Measurements from ENCODE around the gene FLNB.
A peak's percentile ranks its signal among the peaks of the same experiment; 100 is the strongest.

Gene FLNB

DNA sequence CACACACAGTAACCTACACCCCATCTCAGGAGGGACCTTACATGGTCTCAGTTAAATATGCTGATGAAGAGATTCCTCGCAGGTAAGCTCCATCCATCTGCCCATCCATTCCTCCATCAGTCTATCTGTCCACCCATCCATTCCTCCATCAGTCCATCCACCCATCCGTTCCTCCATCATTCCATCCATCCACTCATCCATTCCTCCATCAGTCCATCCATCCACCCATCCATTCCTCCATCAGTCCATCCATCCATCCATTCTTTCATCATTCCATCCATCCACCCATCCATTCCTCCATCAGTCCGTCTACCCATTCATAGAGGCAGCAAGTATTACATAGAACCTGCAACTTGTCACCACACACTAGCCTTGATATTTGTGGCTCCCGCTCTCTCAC lies 124.6 kb downstream of the FLNB start:
- TF ChIP-seq, protein P1, sequence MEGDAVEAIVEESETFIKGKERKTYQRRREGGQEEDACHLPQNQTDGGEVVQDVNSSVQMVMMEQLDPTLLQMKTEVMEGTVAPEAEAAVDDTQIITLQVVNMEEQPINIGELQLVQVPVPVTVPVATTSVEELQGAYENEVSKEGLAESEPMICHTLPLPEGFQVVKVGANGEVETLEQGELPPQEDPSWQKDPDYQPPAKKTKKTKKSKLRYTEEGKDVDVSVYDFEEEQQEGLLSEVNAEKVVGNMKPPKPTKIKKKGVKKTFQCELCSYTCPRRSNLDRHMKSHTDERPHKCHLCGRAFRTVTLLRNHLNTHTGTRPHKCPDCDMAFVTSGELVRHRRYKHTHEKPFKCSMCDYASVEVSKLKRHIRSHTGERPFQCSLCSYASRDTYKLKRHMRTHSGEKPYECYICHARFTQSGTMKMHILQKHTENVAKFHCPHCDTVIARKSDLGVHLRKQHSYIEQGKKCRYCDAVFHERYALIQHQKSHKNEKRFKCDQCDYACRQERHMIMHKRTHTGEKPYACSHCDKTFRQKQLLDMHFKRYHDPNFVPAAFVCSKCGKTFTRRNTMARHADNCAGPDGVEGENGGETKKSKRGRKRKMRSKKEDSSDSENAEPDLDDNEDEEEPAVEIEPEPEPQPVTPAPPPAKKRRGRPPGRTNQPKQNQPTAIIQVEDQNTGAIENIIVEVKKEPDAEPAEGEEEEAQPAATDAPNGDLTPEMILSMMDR (IDR thresholded peaks at IDR 0.05; ENCODE audit: control insufficient read depth, insufficient read depth, low read depth, low read length, missing control alignments): no peak
- DNase-seq (ENCODE audit: low read depth): no peak
- no peak overlapping the region for H3K4me3 ChIP-seq (ENCODE audit: control insufficient read depth, low read depth, low read length)

DNA sequence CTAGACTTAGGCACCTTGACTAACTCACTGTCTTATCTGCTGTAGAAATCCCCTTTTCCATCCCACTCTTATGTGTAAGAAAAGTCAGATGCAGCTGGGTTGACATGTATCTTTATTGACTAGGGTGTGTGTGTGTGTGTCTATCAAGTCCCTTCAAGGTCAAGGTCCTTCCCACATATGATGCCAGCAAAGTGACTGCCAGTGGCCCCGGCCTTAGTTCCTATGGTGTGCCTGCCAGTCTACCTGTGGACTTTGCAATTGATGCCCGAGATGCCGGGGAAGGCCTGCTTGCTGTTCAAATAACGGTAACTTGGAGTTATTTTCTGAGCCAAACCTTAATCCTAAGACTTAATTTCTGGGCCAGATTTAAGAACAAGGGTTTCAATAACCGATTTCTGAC lies 126.2 kb downstream of the FLNB start:
- no peak overlapping the region for H3K4me3 ChIP-seq (ENCODE audit: control insufficient read depth, low read depth, low read length)
- DNase-seq (ENCODE audit: low read depth): no peak
- TF ChIP-seq, protein P1 (IDR thresholded peaks at IDR 0.05; ENCODE audit: control insufficient read depth, insufficient read depth, low read depth, low read length, missing control alignments): no peak

DNA sequence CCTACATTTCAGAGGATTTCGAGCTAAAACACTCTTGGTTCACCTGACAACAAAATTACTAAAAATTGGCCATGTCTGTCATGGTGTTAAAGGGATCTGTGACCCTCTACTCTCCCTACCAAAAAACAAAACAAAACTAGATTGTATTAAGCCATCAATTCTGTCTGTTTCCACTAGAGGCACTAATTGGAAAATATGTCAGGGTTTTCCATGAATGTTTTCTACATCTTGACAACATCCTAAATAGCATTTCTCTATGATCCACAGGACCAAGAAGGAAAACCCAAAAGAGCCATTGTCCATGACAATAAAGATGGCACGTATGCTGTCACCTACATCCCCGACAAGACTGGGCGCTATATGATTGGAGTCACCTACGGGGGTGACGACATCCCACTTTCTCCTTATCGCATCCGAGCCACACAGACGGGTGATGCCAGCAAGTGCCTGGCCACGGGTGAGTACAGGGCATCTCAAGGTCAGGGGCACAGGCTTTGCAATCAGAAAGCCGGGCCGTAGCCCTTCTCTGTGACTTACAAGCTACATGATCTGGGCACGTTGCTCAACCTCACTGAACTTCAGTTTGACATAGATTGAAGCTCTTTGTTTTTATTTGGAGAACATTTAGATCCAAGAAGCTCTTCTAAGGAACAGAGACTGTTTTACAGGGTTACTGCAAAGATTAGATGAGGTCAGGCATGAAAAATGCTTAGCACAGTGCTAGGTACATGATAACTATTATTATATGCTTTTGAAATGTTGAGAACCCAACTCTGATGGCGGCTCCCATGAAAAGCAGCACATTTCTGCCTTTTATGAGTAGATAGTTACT lies 127.7 kb downstream of the FLNB start:
- TF ChIP-seq, protein P1 (IDR thresholded peaks at IDR 0.05; ENCODE audit: control insufficient read depth, insufficient read depth, low read depth, low read length, missing control alignments): peak; percentile 19
- no peak overlapping the region for H3K4me3 ChIP-seq (ENCODE audit: control insufficient read depth, low read depth, low read length)
- DNase-seq (ENCODE audit: low read depth): no peak

DNA sequence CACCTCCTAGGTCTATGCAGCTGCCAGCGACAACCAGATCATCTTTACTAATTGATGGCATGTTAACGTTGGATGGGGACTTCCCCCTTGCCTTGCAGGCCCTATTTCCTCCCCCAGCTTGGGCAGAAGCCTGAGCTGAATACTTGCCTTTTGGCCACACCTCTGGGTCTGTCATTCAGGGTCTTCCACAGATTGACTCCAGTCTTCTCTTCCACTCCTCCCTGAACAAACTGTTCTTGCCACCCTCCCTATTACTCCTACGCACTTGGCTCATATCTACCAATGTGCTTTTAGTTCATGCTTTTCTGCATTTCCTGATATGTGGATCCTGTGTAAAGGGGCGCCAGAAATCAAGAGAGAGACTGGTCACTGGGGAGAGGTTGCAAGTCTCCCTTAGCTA lies 129.1 kb downstream of the FLNB start:
- no peak for DNase-seq (ENCODE audit: low read depth)
- TF ChIP-seq, protein P1 (IDR thresholded peaks at IDR 0.05; ENCODE audit: control insufficient read depth, insufficient read depth, low read depth, low read length, missing control alignments): no peak
- no peak overlapping the region for H3K4me3 ChIP-seq (ENCODE audit: control insufficient read depth, low read depth, low read length)

DNA sequence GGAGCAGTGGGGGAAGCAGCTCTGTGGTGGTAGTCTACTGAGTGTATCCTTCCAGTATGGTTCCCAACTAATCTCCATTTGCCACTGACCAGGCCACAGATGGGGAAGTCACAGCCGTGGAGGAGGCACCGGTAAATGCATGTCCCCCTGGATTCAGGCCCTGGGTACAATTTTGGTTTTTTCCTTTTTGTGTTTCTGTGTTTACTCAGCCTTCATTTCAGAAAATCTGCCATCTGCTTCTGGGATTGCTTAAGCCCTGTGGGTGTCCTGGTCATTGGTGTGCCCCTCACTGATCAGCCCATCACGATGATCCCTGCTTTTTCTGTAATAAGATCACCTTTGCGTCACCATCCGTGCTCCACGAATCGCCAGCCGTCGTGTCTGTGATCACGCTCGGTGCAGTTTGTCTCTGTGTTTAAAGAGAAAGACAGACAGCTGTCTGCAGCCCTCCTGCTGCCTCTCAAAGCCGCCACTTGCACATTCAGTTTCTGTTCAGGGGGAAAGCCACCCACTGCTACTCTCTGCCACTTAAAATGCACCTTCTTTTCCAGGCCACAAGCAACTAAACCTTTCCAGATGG lies 133.6 kb downstream of the FLNB start:
- TF ChIP-seq, protein P1 (IDR thresholded peaks at IDR 0.05; ENCODE audit: control insufficient read depth, insufficient read depth, low read depth, low read length, missing control alignments): no peak
- no peak for DNase-seq (ENCODE audit: low read depth)
- no peak overlapping the region for H3K4me3 ChIP-seq (ENCODE audit: control insufficient read depth, low read depth, low read length)

DNA sequence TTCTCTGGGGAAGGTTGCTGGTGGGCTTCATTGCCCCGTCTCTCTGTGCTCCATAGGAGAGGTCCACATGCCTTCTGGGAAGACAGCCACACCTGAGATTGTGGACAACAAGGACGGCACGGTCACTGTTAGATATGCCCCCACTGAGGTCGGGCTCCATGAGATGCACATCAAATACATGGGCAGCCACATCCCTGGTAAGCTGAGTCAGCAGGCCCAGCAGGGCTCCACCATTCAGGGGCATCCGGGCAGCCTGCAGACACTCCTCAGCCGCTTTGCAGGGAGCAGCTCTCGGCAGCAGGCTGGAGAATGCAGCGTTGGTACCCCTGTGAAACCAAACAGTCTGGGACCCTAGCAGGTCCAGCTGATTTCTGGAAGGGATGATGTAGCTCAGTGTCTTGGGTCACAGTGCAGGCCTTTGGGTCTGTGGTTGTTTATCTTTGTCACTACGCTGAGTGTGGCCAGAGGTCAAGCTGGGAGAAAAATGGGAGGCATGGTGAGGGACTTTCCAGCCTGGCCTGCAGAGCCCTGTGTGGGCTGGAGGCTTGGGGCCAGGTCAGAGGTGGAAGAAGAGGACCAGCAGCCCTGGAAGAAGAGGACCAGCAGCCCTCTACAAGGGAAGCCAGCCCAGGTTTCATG lies 135.3 kb downstream of the FLNB start:
- no peak overlapping the region for H3K4me3 ChIP-seq (ENCODE audit: control insufficient read depth, low read depth, low read length)
- TF ChIP-seq, protein P1 (IDR thresholded peaks at IDR 0.05; ENCODE audit: control insufficient read depth, insufficient read depth, low read depth, low read length, missing control alignments): no peak
- DNase-seq (ENCODE audit: low read depth): no peak

Measured in AG09309 (cell line).